ENCODE measurements around the gene SNX25.
"Not testable (repeated sequence)": the region's sequence is repeated elsewhere in the genome, so short reads cannot be mapped to it uniquely, and the experiment has no call there.

- TF ChIP-seq EP300, POLR2A, POLR2AphosphoS5 (IDR thresholded peaks at IDR 0.05): not testable (repeated sequence)
- TF ChIP-seq, protein P1, sequence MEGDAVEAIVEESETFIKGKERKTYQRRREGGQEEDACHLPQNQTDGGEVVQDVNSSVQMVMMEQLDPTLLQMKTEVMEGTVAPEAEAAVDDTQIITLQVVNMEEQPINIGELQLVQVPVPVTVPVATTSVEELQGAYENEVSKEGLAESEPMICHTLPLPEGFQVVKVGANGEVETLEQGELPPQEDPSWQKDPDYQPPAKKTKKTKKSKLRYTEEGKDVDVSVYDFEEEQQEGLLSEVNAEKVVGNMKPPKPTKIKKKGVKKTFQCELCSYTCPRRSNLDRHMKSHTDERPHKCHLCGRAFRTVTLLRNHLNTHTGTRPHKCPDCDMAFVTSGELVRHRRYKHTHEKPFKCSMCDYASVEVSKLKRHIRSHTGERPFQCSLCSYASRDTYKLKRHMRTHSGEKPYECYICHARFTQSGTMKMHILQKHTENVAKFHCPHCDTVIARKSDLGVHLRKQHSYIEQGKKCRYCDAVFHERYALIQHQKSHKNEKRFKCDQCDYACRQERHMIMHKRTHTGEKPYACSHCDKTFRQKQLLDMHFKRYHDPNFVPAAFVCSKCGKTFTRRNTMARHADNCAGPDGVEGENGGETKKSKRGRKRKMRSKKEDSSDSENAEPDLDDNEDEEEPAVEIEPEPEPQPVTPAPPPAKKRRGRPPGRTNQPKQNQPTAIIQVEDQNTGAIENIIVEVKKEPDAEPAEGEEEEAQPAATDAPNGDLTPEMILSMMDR (IDR thresholded peaks at IDR 0.05): not testable (repeated sequence)
Measured at GRCh38 chr4:185198189-185198588, 11.2 kb upstream of the SNX25 start.

Measured in stomach (tissue), 4 donors.